HUES64 (cell line): ENCODE measurements around the gene STARD8.

Experiments used
- H3K27ac ChIP-seq: 2 replicates; pipeline ENCODE4 v1.7.0; 2013; ENCODE audit warnings: low read depth, low read length, inconsistent platforms
- H3K27me3 ChIP-seq: 2 replicates; pipeline ENCODE4 v1.6.1; 2013; ENCODE audit warnings: mild to moderate bottlenecking, low read length; ENCODE audit not compliant: insufficient read depth
- H3K36me3 ChIP-seq: 2 replicates; pipeline ENCODE4 v1.6.1; 2013; ENCODE audit warnings: mild to moderate bottlenecking, low read length; ENCODE audit not compliant: insufficient read depth
- H3K4me1 ChIP-seq: 2 replicates; pipeline ENCODE4 v1.6.1; 2013; ENCODE audit warnings: mild to moderate bottlenecking, low read length, moderate library complexity; ENCODE audit not compliant: insufficient read depth
- H3K4me3 ChIP-seq: 2 replicates; pipeline ENCODE4 v1.5.1; 2013; ENCODE audit warnings: mild to moderate bottlenecking, low read length, moderate library complexity
- H3K9ac ChIP-seq: 2 replicates; pipeline ENCODE4 v1.6.1; 2013; ENCODE audit warnings: mild to moderate bottlenecking, low read depth, low read length
- H3K9me3 ChIP-seq: 2 replicates; pipeline ENCODE4 v1.6.1; 2013; ENCODE audit warnings: low read depth, low read length; ENCODE audit not compliant: insufficient read depth
- WGBS: fragments of 150-250, 120-280 bp; methylation state at CpG from one replicate; pipeline ENCODE4 v1.1.7; 2013; ENCODE audit warnings: missing lambda C conversion rate; 5-methylcytosine and 5-hydroxymethylcytosine counted together

Gene STARD8

GRCh38 chrX:68692651-68693050, 45.2 kb downstream of the STARD8 start:
- Histone ChIP-seq H3K4me3 (no peak overlapping the region), H3K4me1 (peaks cover 18% of the 10 kb centered on the region), H3K36me3 (no peaks in the 10 kb centered on the region), H3K27ac (no peak overlapping the region), H3K9ac (no peak overlapping the region), H3K27me3 (peaks cover 11% of the 10 kb centered on the region), H3K9me3 (no peaks in the 10 kb centered on the region)
- 88% methylated on average over 1 of the region's 1 CpG for WGBS

GRCh38 chrX:68693481-68694434, 46.3 kb downstream of the STARD8 start:
- Histone ChIP-seq H3K9ac (no peak overlapping the region; the same call in 1 of the 2 replicates), H3K27me3 (peaks cover 11% of the 10 kb centered on the region)
- WGBS = 1% methylated on average over 81 of the region's 81 CpGs

GRCh38 chrX:68694435-68695205, 47.2 kb downstream of the STARD8 start:
- H3K9ac ChIP-seq = no peak overlapping the region
- peaks cover 18% of the 10 kb centered on the region for H3K4me1 ChIP-seq
- no peak overlapping the region for H3K27ac ChIP-seq

More at GRCh38 chrX:68693481-68694434, 46.3 kb downstream of the STARD8 start:
- Histone ChIP-seq H3K4me3 (peak overlapping the region; percentile 64), H3K36me3 (no peaks in the 10 kb centered on the region), H3K27ac (no peak overlapping the region), H3K9me3 (no peaks in the 10 kb centered on the region), H3K4me1 (peaks cover 18% of the 10 kb centered on the region)

GRCh38 chrX:68695206-68695845, 47.9 kb downstream of the STARD8 start:
- H3K4me3 ChIP-seq = no peak overlapping the region
- no peak overlapping the region for H3K27ac ChIP-seq
- peaks cover 18% of the 10 kb centered on the region for H3K4me1 ChIP-seq
- no peaks in the 10 kb centered on the region for H3K36me3 ChIP-seq
- 54% methylated on average over 4 of the region's 5 CpGs for WGBS
- peaks cover 11% of the 10 kb centered on the region for H3K27me3 ChIP-seq
- H3K9me3 ChIP-seq = no peaks in the 10 kb centered on the region
- H3K9ac ChIP-seq = no peak overlapping the region

More at GRCh38 chrX:68694435-68695205, 47.2 kb downstream of the STARD8 start:
- Histone ChIP-seq H3K27me3 (peaks cover 11% of the 10 kb centered on the region), H3K4me3 (peak overlapping the region; percentile 64), H3K9me3 (no peaks in the 10 kb centered on the region), H3K36me3 (no peaks in the 10 kb centered on the region)
- WGBS = 38% methylated on average over 15 of the region's 17 CpGs

GRCh38 chrX:68696267-68696990, 49.0 kb downstream of the STARD8 start:
- Histone ChIP-seq H3K4me3 (no peak overlapping the region), H3K27ac (no peak overlapping the region), H3K36me3 (no peaks in the 10 kb centered on the region), H3K9ac (no peak overlapping the region), H3K4me1 (peaks cover 18% of the 10 kb centered on the region), H3K27me3 (peaks cover 11% of the 10 kb centered on the region), H3K9me3 (no peaks in the 10 kb centered on the region)
- WGBS = 68% methylated on average over 4 of the region's 6 CpGs

- no peak overlapping the region for H3K9ac ChIP-seq
- no peak overlapping the region for H3K4me3 ChIP-seq
- H3K27ac ChIP-seq = no peak overlapping the region
- peaks cover 18% of the 10 kb centered on the region for H3K4me1 ChIP-seq
- 90% methylated on average over 6 of the region's 6 CpGs for WGBS
- no peaks in the 10 kb centered on the region for H3K9me3 ChIP-seq
- H3K27me3 ChIP-seq = peaks cover 11% of the 10 kb centered on the region
- H3K36me3 ChIP-seq = no peaks in the 10 kb centered on the region
Observed at GRCh38 chrX:68697036-68697435, 49.6 kb downstream of the STARD8 start.

- H3K4me1 ChIP-seq = peaks cover 18% of the 10 kb centered on the region
- no peaks in the 10 kb centered on the region for H3K36me3 ChIP-seq
- 73% methylated on average over 4 of the region's 6 CpGs for WGBS
- H3K27me3 ChIP-seq = peaks cover 7% of the 10 kb centered on the region
- H3K9me3 ChIP-seq = no peaks in the 10 kb centered on the region
- no peak overlapping the region for H3K27ac ChIP-seq
- no peak overlapping the region for H3K9ac ChIP-seq
- no peak overlapping the region for H3K4me3 ChIP-seq
Observed at GRCh38 chrX:68697465-68698125, 50.1 kb downstream of the STARD8 start.

- WGBS = 76% methylated on average over 2 of the region's 2 CpGs
- Histone ChIP-seq H3K9ac (no peak overlapping the region), H3K4me1 (peaks cover 25% of the 10 kb centered on the region), H3K27ac (no peak overlapping the region), H3K4me3 (no peak overlapping the region), H3K9me3 (no peaks in the 10 kb centered on the region), H3K27me3 (peaks cover 7% of the 10 kb centered on the region), H3K36me3 (no peaks in the 10 kb centered on the region)
Observed at GRCh38 chrX:68698942-68699341, 51.5 kb downstream of the STARD8 start.

GRCh38 chrX:68699960-68700746, 52.7 kb downstream of the STARD8 start:
- H3K4me1 ChIP-seq = peaks cover 17% of the 10 kb centered on the region; the same call in 1 of the 2 replicates
- WGBS = 87% methylated on average over 7 of the region's 7 CpGs

More at GRCh38 chrX:68699960-68700746, 52.7 kb downstream of the STARD8 start:
- Histone ChIP-seq H3K4me3 (no peak overlapping the region), H3K36me3 (no peaks in the 10 kb centered on the region), H3K9me3 (no peaks in the 10 kb centered on the region), H3K27ac (no peak overlapping the region), H3K27me3 (no peaks in the 10 kb centered on the region), H3K9ac (no peak overlapping the region)
